ENCODE results near the gene PCDHB2.
"Not testable (repeated sequence)": the region's sequence is repeated elsewhere in the genome, so short reads cannot be mapped to it uniquely, and the experiment has no call there.

Gene PCDHB2

GRCh38 chr5:141137346-141137745, 42.9 kb downstream of the PCDHB2 start:
- DNase-seq: not testable (repeated sequence)

All from stimulated activated naive CD4-positive, alpha-beta T cell (primary cell).